CD1c-positive myeloid dendritic cell (primary cell): ENCODE measurements around the gene RPRML.

Source experiments
- DNase-seq: peaks from one replicate; pipeline ENCODE4 v3.0.0-alpha.2; 2016; ENCODE audit errors: extremely low spot score

Gene RPRML

GRCh38 chr17:46944931-46945330 is 34.1 kb downstream of the RPRML start:
- DNase-seq, result no peak

GRCh38 chr17:46943501-46944393 is 35.3 kb downstream of the RPRML start:
- no peak for DNase-seq

DNA sequence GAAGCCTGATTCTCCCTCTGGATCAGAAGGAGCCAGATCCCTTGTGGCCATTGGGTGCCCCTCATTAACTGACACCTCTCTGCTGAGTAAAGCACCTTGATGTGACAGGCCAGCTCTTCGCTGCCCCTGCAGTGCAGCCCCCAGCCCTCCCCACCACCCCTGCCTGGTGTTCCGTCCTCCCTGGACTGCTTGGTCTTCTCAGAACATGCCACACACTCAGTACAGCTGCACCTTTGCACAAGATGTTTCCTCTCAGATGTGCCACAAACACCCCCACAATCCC is 35.9 kb downstream of the RPRML start:
- DNase-seq, result no peak

DNA sequence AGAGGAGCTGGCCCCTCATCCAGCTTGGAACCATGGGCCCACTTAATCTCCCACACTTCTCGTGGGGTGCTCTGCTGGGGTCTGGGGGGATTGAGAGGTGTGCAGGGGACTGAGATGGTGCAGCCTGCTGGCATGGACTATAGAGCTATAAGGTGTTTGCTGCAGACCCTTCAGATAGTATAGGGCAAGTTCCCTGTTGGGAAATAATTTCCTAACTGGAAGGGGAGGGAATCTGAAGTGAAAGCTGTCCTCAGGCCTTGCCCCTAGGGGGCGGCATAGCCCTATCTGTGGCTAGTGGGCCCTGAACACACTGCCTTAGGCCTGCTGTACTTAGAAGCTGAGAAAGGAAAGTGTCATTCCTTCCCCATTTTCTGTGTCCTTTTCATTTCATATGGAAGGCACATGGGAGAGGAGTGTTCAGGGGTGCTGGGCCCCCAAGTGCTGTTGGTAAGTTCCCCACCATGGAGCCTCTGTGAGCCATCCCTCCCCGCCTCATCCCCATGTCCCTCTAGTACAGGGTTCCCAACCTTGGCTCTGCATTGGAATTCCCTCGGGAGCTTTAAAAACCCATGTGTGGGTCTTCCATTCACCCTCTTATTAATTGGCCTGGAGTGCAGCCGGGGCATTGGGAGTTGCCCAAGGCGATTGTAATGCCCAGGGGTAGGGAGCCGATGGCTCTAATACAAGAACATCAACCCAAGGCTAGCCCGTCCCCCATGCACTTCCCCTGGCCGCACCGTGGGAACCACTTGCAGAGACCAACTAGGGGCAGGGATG is 36.4 kb downstream of the RPRML start:
- peak; percentile 58 for DNase-seq

DNA sequence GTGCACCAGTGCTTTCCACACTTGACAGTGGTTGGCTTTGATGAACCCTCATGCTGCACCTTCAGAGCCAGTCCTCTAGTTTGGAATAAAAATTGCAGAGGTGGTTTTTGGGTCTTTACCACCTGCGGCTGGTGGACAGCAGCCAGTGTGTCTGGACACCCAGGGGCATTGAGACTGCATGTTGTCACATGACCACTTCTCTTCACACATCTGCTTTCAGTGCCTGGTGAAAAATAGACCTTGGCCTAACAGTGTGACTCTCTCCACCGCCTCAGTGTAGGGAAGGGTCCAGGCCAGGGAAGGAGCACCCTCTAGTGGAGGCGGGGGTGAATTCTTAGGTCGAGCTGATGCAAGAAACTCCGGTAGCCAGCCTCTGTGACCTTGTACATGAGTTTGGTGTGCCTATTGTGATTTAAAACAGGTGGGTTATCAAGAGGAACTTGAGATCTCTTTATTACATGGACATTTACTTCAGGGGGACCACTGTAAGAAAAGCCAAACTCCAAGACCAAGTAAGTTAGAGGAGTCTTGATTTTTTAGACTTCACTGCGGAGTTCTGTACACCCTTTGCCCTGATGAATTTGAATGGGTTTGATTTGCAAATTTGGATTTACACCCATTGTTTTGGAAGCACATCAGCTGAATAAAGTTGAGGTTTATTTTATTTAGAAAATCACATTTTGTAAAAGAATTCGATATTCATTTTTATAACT is 38.2 kb downstream of the RPRML start:
- DNase-seq, result peak; percentile 71

DNA sequence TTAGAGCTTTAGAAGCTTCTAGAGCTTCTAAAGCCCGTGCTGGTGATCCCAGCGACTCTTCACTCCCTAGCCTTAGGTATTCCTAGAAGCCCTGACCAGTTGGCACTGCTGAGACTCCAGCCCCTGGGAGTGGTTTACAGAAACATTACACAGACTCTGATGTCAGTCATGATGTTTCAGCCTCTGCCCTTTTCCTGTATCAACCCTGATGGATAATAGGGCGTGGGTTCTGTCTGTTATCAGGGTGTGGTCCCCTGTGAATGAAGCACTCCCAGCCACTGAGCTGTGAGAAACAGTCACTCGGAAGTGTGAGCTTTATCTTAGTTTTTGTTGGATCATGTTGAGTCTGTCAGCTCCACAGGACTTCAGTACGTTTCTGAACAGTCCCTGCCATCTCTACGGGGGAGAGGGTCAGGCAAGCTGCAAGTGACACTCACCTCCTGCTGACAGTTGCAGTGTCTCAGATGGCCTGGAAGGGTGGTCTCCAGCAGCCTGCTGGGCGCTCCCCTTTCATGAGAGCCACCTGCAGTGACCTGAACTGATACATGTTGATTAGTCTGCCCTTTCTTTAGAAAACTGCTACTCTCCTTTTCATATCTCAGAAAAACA is 43.3 kb downstream of the RPRML start:
- DNase-seq, result no peak

DNA sequence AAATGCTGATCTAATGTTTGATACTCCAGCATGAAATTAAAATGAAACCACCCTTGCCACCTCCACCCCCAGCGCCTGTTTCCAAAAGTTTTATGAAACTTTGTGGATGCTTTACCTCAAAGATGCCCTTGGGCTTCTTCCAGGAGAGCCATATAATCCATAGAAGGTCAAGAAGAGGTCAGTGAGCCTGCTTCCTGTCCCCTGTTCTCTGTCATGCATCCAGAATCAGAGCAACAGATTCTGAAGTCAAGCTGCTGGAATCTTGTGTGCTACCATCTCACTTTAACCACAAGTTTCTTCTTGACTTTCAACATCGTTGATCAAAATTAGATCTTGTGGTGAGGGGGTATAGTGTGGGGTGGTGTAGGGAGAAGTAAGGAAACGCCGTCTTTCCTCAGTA is 47.5 kb downstream of the RPRML start:
- DNase-seq, result no peak

DNA sequence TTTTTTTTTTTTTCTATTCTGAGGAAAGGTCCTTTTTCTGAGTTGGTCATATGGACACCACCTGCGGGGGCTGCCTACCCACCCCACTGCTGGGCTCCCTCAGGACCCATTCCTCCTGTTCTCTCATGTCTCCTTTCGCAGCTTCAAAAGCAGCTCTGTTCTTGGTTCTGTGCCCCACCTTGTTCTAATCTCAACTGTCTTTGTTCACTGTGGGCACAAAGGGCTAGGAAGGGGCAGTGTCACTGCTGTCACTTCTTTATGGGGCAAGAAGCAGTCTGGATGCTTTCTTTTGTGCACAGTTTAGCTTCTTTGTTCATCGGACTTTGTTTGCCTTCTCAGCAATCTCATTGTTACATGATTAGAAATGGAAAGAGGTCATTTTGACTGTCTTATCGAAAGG is 49.0 kb downstream of the RPRML start:
- DNase-seq, result no peak

DNA sequence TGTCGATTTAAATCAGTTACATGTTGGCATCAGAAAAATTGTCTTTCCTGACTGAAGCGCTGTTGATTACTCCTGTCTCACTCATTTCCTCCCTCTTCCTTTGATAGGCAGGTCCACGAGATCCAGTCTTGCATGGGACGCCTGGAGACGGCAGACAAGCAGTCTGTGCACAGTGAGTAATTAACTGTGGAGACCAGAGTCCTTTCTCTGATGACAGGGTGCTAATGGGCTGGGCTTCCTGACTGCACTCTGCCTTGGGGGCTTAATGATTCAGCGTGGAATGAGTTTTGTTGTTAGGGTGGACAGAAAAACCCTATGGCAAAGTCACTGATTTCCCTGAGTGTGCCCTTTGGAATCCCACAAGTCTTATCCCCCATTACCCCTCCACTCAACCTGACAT is 49.6 kb downstream of the RPRML start:
- DNase-seq, result no peak

GRCh38 chr17:46928467-46929261 is 50.4 kb downstream of the RPRML start:
- DNase-seq, result no peak
